C4-2B (cell line): ENCODE results near the gene EIF2AK2.

Source experiments
- CTCF ChIP-seq: fragments of 450-650 bp; conservative IDR thresholded peaks from 2 replicates; pipeline ENCODE4 v1.5.1; 2017; ENCODE audit warnings: mild to moderate bottlenecking
- ZFX ChIP-seq: fragments of 450-650 bp; IDR thresholded peaks from 2 replicates; pipeline ENCODE4 v1.6.1; 2017

DNA sequence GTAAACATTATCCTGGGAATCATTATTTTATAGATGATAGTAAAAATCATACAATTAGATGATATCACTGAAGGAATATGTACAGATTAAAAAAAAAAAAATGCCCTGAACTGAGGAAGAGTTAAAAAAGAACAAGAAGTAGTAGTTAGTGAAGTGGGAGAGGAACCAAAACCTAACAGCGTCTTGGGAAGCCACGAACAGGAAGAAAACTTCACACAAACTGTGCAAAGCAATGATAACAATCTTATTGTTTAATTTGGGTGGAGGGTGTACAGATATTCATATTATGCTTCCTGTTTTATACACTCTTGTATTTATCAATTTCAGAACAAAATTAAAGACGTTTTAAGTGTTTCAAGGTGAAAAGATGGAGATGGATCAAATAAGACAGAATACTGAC, 76.1 kb downstream of the EIF2AK2 start:
- TF ChIP-seq CTCF (no peak), ZFX (no peak)
